ENCODE results near the gene RAD51AP1.

GRCh38 chr12:4579305-4580102 is 40.8 kb downstream of the RAD51AP1 start:
- TF ChIP-seq MEF2A (IDR thresholded peaks at IDR 0.05; ENCODE audit: borderline replicate concordance, low read depth) (no peak), RXRA (IDR thresholded peaks at IDR 0.05; ENCODE audit: borderline replicate concordance, low read depth) (no peak), GABPA (IDR thresholded peaks at IDR 0.05; ENCODE audit: low read depth) (no peak)
- TF ChIP-seq, protein P1, sequence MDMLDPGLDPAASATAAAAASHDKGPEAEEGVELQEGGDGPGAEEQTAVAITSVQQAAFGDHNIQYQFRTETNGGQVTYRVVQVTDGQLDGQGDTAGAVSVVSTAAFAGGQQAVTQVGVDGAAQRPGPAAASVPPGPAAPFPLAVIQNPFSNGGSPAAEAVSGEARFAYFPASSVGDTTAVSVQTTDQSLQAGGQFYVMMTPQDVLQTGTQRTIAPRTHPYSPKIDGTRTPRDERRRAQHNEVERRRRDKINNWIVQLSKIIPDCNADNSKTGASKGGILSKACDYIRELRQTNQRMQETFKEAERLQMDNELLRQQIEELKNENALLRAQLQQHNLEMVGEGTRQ (IDR thresholded peaks at IDR 0.05; ENCODE audit: borderline replicate concordance, low read depth, low read length), result no peak

Data from SK-N-SH (cell line).